GM15510 (cell line): ENCODE data around the gene ZNF764.

Experiments
- POLR2A ChIP-seq: IDR thresholded peaks from 3 replicates; pipeline ENCODE4 v1.6.1; 2011; ENCODE audit warnings: borderline replicate concordance; ENCODE audit not compliant: insufficient read length; ENCODE audit errors: extremely low read depth

Gene ZNF764

DNA sequence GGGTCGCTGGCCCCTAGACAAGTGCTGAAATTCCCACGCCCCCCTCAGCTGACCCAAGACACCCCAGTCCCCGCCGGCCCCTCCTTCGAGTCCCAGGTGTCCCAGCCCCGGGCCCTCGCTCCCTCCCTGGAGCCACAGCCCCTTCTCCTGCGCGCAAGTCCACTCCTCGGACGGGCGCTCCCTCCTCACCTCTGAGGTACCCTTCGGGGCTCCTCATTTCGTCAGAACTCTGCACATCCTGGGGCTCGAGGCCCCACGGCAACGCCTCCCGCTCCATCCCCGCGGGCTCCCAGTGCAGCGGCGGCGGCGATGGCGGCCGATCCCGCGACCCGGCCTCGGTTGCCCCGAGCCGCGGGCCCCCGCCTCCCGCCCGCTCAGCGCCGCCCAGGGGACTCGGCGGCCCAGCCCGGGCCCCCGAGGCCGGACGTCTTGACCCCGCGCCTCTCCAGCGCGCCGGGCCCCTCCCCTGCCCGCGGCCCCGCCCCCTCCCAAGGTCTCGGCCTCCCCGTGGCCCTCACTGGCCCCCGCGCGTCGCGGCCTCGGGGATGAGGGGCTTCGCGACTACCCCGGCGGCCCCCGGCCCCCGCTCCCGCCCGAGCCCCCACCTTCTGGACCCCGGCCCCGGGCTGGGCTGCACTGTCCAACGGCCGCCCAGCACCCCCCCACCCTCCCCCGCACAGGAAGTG, 31.9 kb downstream of the ZNF764 start, which contains the start of gene ZNF768:
TSS of gene ZNF768 (minus strand) at position 430 of the 686 bp plus-strand sequence. CDS start at position 277, 153 bp downstream.
- TF ChIP-seq POLR2A = no peak

DNA sequence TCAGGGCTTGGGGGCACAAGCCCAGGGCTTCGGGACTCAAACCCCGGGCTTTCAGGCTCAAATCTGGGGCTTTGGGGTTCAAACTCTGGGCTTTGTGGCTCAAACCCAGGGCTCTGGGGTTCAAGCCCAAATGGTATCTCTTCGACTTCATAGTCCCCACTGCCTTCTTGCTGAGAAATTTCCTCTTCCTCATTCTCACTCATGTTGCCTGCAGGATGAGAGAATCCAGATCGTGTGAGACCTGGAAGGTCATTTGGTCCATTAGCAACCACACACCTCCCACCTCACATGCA, 32.4 kb downstream of the ZNF764 start:
- no peak for TF ChIP-seq POLR2A

DNA sequence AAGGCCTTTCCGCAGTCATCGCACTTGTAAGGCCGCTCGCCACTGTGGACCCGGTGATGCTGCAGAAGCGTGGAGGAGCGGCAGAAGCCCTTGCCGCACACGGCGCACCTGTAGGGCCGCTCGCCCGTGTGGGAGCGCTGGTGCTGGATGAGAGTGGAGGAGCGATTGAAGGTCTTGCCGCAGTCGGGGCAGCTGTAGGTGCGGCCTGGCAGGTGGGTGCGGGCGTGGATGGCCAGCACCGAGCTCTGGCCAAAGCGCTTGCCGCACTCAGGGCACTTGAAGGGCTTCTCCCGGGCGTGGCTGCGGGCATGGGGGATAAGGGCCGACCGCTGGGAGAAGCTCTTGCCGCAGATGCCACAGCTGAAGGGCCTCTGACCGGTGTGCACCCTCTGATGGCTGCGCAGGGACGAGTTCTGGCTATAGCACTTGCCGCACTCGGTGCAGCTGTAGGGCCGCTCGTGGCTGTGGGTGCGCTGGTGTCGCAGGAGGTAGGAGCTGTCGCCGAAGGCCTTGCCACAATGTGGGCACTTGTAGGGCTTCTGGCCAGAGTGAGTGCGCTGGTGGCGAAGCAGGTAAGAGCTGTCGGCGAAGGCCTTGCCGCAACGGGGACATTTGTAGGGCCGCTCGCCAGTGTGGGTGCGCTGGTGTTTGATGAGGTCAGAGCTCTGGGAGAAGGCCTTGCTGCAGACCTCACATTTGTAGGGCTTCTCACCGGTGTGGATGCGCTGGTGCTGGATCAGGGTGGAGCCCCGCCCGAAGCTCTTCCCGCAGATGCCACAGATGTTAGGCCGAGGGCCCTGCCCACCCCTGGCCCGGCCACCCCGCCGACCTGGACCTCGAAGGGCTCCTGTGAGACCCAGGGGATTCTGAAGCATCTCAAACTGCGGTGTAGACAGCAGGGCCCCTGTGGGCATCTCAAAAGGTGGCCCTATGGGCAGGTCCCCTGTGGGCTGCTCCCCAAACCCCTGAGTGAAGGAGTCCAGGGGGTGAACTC, 33.3 kb downstream of the ZNF764 start:
- TF ChIP-seq POLR2A = no peak

DNA sequence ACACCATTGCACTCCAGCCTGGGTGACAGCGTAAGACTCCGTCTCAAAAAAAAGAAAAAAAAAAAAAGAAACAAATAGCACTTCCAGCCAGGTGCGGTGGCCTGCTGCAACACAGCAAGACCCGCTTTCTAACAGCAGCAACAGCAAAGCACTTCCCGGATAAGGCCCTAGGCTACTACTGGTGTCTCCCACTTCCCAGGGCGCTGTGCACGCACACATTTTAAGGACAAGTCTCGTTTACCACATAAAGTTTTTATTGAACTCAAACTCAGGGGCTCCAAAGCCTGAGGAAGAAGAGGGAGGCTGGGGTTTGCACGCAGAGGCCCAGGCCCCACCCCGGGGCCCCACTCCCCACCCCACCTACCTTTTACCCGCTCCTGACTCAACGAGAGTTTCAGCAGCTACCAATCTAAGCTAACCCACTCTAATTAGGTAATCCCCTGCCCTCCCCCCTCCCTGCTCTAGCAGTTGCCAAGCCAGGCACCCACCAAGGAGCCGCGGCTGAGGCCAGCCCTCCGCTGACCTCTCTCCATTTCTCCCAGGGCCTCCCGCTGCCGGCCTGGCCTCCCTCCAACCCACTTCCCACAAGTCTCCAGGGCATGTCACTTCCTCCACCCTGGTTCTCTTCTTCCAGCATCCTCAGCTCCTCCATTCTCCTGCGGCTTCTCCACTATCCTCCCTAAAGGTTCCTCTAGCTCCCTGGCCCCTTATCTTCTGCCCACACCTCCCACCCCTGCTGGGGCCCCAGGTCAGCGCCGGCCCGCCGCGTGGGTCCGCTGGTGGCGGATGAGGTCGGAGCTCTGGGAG, 34.2 kb downstream of the ZNF764 start:
- TF ChIP-seq POLR2A = peak; percentile 6

DNA sequence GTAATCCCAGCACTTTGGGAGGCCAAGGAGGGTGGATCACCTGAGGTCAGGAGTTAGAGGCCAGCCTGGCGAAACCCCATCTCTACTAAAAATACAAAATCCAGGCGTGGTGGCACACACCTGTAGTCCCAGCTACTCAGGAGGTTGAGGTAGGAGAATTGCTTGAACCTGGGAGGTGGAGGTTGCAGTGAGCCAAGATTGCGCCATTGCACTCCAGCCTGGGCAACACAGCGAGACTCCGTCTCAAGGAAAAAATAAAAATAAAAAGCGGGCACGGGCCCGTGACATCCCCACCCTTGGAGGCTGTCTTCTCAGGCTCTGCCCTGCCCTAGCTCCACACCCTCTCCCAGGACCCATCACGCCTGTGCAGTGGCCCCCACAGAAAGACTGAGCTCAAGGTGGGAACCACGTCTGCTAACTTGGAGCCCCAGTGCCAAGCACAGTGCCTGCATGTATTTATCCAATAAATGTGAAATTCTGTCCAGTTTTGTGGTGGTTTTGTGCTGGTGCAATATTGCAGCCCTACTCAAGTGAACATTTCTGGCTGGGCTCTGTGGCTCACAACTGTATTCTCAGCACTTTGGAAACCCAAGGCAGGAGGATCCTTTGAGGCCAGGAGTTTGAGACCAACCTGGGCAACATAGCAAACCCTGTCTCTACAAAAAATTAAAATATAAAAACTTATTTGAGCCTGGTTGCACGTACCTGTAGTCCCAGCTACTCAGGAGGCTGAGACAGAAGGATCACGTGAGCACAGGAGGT, 35.3 kb downstream of the ZNF764 start:
- TF ChIP-seq POLR2A = peak; percentile 13

DNA sequence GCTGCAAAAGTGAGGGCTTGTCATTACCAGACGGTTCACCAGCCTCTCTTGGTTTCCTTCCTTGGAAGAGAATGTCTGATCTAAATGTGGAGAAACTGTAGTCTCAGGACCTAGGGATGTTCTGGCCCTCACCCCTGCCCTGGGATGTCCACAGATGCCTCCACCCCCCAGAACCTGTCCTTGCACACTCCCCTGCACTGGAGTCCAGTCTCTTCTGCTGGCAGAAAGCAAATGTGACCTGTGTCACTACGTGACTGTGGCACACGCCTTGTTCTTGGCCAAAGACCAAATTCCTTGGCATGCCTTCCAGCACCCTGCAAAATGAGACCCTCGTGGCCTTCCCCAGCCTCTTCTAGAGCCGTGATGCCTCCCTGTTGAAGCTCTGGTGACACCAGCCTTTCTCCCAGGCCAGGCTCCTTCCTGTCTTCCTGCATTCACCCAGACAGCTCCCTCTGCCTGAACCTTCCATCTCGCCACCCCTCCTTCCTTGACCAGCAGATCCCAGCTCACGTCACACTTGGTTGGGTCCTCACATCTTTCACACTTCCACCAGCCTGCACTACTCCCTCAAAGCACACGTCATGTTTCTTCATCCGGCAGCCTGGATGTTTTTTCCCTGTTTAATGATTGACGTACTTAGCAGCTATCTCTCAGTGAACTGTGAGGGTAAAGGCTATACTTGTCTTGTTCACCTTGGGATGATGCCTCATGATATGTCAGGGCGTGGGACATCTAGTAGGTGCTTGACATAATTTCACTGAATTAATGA, 36.1 kb downstream of the ZNF764 start:
- TF ChIP-seq POLR2A = no peak

- TF ChIP-seq POLR2A = no peak
Observed at GRCh38 chr16:30521476-30521872, 36.7 kb downstream of the ZNF764 start.

- no peak for TF ChIP-seq POLR2A
Observed at GRCh38 chr16:30519120-30520049, 38.8 kb downstream of the ZNF764 start.

DNA sequence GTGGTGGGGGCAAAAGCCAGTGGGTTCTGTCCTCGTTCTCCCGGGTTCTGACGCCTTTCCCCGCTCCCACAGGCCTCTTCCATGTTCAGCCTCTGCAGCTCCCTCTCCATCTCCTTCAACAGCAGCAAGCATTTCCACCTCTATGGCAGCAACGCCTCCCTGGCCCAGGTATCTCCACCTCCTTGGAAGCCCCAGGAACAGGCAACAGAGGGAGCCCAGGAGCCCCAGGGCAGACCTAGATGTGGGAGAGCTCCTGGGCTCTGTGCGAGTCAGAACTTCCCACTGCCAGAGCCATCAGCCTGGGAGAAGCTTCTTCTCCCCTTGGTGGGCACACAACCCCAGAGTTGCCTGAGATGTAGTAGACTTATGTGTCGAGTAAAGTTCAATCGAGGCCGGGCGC, 39.6 kb downstream of the ZNF764 start:
- no peak for TF ChIP-seq POLR2A

DNA sequence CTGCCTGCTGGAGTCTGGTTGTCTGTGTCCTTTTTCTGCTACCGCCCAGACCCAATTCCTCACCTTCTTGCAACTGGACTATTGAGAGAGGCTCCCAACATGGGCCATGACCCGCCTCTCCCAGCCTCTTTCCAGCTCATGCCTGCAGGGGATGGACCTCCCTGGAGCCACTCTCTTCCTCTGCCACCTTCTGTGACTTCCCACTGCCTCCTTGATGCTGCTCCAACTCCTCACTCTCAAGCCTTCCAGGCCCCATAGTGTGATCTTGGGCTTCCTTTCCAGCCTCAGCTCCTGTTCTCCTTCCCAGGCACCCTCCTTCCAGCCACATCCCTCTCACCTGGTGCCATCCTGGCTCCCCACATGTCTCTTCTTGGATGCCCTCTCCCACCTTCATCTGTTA, 42.9 kb downstream of the ZNF764 start:
- TF ChIP-seq POLR2A = no peak

- TF ChIP-seq POLR2A = no peak
Observed at GRCh38 chr16:30511509-30511908, 46.7 kb downstream of the ZNF764 start.

GRCh38 chr16:30510376-30510938, 47.7 kb downstream of the ZNF764 start:
- no peak for TF ChIP-seq POLR2A

GRCh38 chr16:30509081-30509765, 49.0 kb downstream of the ZNF764 start:
- TF ChIP-seq POLR2A = no peak
